AG09309 (cell line): ENCODE measurements around the gene SMARCA1.
"Not testable (repeated sequence)": the region's sequence is repeated elsewhere in the genome, so short reads cannot be mapped to it uniquely, and the experiment has no call there.

Source experiments
- DNase-seq: peaks from one replicate; pipeline ENCODE4 v3.0.0-alpha.2; 2010; ENCODE audit warnings: low read depth
- H3K4me3 ChIP-seq: 2 replicates; pipeline ENCODE4 v1.5.1; 2011; ENCODE audit warnings: mild to moderate bottlenecking, low read depth, low read length, moderate library complexity; ENCODE audit not compliant: control insufficient read depth
- TF ChIP-seq, protein P1 (sequence below): IDR thresholded peaks from 2 replicates; pipeline ENCODE4 v1.5.1; 2011; ENCODE audit warnings: mild to moderate bottlenecking, low read depth, low read length, inconsistent platforms; ENCODE audit not compliant: insufficient read depth, control insufficient read depth; ENCODE audit errors: missing control alignments

Gene SMARCA1

DNA sequence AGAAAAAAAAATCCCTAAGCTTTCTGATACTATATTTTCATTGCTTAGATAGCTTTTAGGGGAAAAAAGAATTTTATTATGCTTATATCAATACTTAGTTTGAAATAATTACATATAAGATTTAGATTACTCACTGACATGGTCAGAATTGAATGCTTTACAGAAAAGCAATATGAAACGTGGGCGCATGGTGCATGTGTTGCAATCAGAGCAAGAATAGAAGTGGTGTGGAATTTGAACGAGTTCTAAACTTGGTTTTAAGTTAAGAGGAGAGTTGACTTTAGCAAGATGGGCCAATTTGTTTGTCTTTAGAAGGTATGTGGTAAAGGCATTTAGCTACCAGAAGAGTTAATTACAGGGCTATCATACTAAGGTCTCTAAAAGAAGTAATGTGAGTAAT is 38.2 kb upstream of the SMARCA1 start:
- no peak for DNase-seq
- TF ChIP-seq, protein P1, sequence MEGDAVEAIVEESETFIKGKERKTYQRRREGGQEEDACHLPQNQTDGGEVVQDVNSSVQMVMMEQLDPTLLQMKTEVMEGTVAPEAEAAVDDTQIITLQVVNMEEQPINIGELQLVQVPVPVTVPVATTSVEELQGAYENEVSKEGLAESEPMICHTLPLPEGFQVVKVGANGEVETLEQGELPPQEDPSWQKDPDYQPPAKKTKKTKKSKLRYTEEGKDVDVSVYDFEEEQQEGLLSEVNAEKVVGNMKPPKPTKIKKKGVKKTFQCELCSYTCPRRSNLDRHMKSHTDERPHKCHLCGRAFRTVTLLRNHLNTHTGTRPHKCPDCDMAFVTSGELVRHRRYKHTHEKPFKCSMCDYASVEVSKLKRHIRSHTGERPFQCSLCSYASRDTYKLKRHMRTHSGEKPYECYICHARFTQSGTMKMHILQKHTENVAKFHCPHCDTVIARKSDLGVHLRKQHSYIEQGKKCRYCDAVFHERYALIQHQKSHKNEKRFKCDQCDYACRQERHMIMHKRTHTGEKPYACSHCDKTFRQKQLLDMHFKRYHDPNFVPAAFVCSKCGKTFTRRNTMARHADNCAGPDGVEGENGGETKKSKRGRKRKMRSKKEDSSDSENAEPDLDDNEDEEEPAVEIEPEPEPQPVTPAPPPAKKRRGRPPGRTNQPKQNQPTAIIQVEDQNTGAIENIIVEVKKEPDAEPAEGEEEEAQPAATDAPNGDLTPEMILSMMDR, result no peak

DNA sequence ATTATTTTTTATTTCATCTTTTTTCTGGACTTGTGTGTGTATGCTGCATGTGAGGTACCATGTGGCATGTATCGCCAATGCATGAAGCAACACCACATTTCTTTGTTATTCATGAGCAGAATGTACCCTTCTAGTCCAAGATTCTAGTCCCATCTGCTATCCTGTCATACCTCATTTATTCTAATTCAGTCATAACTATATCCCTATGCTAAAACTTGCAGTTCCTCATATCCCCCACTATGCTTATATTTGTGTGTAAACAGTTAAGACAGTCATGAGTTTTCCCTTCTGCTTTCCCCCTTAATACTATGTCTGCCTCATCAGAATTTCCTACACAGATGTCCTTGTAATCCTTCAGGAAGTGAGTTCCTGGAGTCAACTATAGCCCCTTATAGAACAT is 36.5 kb upstream of the SMARCA1 start:
- TF ChIP-seq, protein P1, result no peak
- DNase-seq, result no peak
- H3K4me3 ChIP-seq, result no peak overlapping the region

More for the DNA sequence above, 38.2 kb upstream of the SMARCA1 start:
- no peak overlapping the region for H3K4me3 ChIP-seq

DNA sequence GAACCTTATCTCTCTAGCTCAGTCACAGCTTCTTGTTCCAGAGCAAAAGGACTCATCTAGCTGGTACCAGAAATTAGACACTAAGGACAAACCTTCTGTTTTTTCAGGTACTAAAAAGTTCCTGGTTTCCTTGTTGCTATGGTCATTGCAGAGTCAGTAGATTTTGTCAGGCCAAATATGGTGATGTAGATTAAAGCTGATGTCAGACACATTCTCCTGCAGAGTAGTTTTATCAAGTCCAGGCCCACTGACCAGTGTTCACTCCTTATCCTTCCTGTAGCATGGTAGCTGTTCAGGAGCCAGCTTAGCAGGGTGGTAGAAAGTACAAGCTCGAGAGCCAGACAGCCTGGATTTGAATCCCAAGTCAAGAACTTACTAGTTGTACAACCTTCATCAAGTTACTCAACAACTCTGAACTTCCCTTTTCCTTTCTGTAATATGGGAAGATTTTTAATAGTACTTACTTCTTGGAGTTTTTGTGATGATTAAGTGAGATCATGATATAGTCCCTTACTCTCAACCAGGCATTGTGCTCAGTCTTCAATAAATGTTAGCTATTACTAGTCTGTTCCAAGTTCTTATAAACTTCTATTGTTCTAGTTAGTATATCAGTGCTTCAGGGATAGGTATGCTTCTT is 34.7 kb upstream of the SMARCA1 start:
- H3K4me3 ChIP-seq, result no peak overlapping the region
- TF ChIP-seq, protein P1, result no peak
- no peak for DNase-seq

DNA sequence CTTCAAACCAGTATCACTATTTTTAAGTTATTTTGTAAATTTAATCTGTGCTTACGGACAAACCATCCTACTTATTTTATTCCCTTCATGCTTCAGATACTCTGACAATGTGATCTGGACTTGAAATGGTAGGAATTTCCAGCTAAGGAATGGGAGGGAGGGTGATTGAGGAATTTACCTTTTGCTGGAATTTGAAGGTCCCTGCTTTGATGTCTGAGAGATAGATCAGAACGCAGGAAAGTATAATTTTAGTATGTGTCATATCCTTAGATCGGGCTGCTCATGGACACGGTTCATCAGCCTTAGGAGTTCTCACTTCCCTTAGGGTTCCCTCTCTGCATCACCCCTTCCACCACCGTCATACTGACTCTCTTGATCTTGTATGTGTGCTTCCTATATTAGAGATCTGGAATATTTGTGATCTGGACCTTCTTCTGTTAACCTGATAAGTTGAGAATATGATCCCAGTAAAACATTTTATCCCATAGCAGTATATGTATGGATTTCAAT is 33.6 kb upstream of the SMARCA1 start:
- TF ChIP-seq, protein P1, result no peak
- no peak for DNase-seq
- H3K4me3 ChIP-seq, result no peak overlapping the region

DNA sequence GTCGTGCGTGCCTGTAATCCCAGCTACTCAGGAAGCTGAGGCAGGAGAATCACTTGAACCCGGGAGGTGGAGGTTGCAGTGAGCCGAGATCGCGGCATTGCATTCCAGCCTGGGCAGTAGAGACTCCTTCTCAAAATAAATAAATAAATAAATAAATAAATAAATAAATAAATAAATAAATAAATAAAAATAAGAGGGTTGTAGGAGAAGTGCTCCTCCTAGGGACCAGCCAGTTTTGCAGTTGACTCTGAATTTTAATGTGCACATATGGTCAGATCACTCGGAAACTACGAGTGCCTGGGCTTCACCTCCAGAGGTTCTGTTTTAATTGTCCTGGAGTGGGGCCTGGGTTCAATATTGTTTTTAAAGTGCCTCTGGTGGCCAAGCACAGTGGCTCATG is 31.5 kb upstream of the SMARCA1 start:
- H3K4me3 ChIP-seq, DNase-seq: not testable (repeated sequence)

DNA sequence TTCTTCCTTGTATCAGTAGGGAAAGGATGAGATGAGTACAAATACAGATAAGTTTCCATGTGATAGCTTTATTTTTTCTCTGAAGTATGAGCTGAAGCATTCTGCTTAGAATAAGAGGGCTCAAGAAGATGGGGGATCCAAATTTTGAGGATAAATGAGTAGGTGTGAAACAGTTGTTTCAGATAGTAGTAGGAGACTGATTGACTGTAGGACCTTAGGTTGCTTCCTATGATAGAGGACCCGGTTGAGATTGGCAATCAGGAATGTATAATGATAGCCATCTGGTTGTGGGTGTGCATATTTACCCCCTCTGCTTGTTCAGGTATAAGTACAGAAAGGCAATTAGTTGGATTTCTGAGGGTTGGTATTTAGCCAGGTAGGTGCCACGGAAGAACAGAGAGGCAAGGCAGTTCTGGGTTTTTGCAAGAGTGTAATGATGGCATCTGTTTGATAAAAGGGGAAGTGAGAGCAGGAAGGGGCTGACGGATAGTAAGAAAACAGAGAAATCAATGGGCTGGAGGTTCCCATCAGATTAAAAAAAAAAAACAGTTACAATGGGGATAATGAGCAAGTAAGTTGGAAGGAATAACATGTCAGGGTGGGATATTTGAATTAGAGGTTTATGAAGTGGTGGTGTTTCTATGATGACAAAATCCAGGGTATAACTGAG is 30.5 kb upstream of the SMARCA1 start:
- no peak overlapping the region for H3K4me3 ChIP-seq
- no peak for DNase-seq
- TF ChIP-seq, protein P1, result no peak

DNA sequence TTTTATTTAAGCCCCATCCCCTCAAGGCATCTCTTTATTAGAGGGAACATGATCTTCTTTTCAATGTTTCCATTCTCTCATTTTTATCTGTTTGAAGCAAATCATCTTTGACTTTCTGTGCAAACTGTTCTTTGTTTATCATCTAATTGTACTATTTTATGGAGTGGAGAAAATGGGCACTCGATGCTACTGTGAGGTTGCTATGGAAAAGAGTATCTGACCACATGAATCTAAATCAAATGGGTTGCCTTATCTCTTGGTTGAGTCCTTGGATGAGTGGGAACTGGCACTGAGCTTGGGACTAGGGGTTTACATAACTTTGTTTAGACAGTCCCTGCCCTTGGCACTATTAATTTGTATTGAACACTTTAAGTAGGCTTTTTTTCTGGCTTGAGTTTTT is 25.8 kb upstream of the SMARCA1 start:
- no peak for DNase-seq
- H3K4me3 ChIP-seq, result no peak overlapping the region
- TF ChIP-seq, protein P1, result no peak
